ENCODE measurements around the gene SESN2. TPM values are rescaled to one million over a fixed set of nuclear protein-coding genes. Genes with fewer than 3 reads are reported as not detected.
A peak's percentile ranks its signal among the peaks of the same experiment; 100 is the strongest.

Gene SESN2
- total and polyA plus RNA-seq, 10 of the 15 experiments (the other 5 are each of a cell fraction or from before 2014, with no cell fraction given): 1.5 to 40.9 (median 17.8) TPM

GRCh38 chr1:28282426-28283407 lies 23.4 kb downstream of the SESN2 start:
- Histone ChIP-seq H3K79me2 (ENCODE audit: control insufficient read depth, insufficient read depth, low read length) (no peaks in the 10 kb centered on the region), H3K9ac (ENCODE audit: control insufficient read depth, insufficient read depth, low read length) (no peak overlapping the region), H2AFZ (ENCODE audit: control insufficient read depth, low read depth, low read length) (no peak overlapping the region), H3K27ac (ENCODE audit: control insufficient read depth, insufficient read depth) (no peak overlapping the region), H3K4me3 (no peak overlapping the region), H3K9me3 (replicated peaks; ENCODE audit: control insufficient read depth, insufficient read depth, low read length) (no peaks in the 10 kb centered on the region), H3K27me3 (replicated peaks in 1 of 2; ENCODE audit: control insufficient read depth in 2 of 2, insufficient read depth in 2 of 2, low read length in 1 of 2) (no peaks in the 10 kb centered on the region), H3K36me3 (ENCODE audit: control insufficient read depth in 2 of 2, insufficient read depth in 2 of 2, low read length in 1 of 2) (peaks cover 11 to 13% of the 10 kb centered on the region in 2 experiments; a peak in 3 of 4 replicates), H4K20me1 (ENCODE audit: control insufficient read depth, insufficient read depth) (no peaks in the 10 kb centered on the region), H3K4me2 (ENCODE audit: control insufficient read depth, insufficient read depth) (no peak overlapping the region), H3K4me1 (ENCODE audit: control insufficient read depth, insufficient read depth, low read length) (no peaks in the 10 kb centered on the region)
- 82% methylated on average over 14 of the region's 14 CpGs for WGBS (ENCODE audit: insufficient coverage, insufficient replicate concordance, low lambda C conversion rate, missing lambda C conversion rate)
- SMC1A ChIA-PET (ENCODE audit: uncharacterized antibody, unreplicated experiment): no interaction called here
- no TSS peak for BruUV-seq (replicated peaks)
- in situ Hi-C loops (cut with MboI) (no loop called here), intact Hi-C loops (cut with micrococcal nuclease; ENCODE audit: unreplicated experiment) (no loop called here)
- TF ChIP-seq LARP7 (IDR thresholded peaks at IDR 0.05): no peak
- peak; percentile 24; the same call in 1 of the 2 replicates for TF ChIP-seq POLR2A (IDR thresholded peaks at IDR 0.05; ENCODE audit: low read depth, low read length)
- POLR2A ChIA-PET: no interaction called here
- FAIRE-seq (no peak), DNase-seq (ENCODE audit: low read depth, low spot score) (no peak), ATAC-seq (no peak)
- RAD21 ChIA-PET (ENCODE audit: unreplicated experiment): no interaction called here
- CTCF ChIA-PET: no interaction called here

- WGBS (ENCODE audit: insufficient coverage, insufficient replicate concordance, low lambda C conversion rate, missing lambda C conversion rate): 43% methylated on average over 2 of the region's 2 CpGs
Measured at GRCh38 chr1:28286111-28286510, 26.8 kb downstream of the SESN2 start.

More at GRCh38 chr1:28286111-28286510, 26.8 kb downstream of the SESN2 start:
- TF ChIP-seq NR2C1 (IDR thresholded peaks at IDR 0.05): no peak
- no peak for TF ChIP-seq BMI1 (IDR thresholded peaks at IDR 0.05; ENCODE audit: borderline replicate concordance)
- no peak for TF ChIP-seq MEF2A (IDR thresholded peaks at IDR 0.05; ENCODE audit: insufficient read depth, low read depth, low read length)
- H3K27ac ChIP-seq (ENCODE audit: control insufficient read depth, insufficient read depth): no peak overlapping the region
- DNase-seq (ENCODE audit: low read depth, low spot score) (no peak), FAIRE-seq (no peak), ATAC-seq (no peak)
- intact Hi-C loops (cut with micrococcal nuclease; ENCODE audit: unreplicated experiment): no loop called here
- RAD21 ChIA-PET (ENCODE audit: unreplicated experiment): no interaction called here
- H2AFZ ChIP-seq (ENCODE audit: control insufficient read depth, low read depth, low read length): no peak overlapping the region
- POLR2A ChIA-PET: interaction anchor here (1.0 kb wide), 1 partner anchor 10 kb away, joined by 3 read pairs; no protein-coding TSS in a partner anchor
- H3K79me2 ChIP-seq (ENCODE audit: control insufficient read depth, insufficient read depth, low read length): no peaks in the 10 kb centered on the region
- SMC1A ChIA-PET (ENCODE audit: uncharacterized antibody, unreplicated experiment): interaction anchor here (2.0 kb wide), 1 partner anchor 10 kb away, joined by 6 read pairs; no protein-coding TSS in a partner anchor
- BruUV-seq (replicated peaks): no TSS peak
- in situ Hi-C loops (cut with MboI): no loop called here
- H3K4me2 ChIP-seq (ENCODE audit: control insufficient read depth, insufficient read depth): no peak overlapping the region
- no peak overlapping the region for H3K4me3 ChIP-seq
- H3K36me3 ChIP-seq (ENCODE audit: control insufficient read depth in 2 of 2, insufficient read depth in 2 of 2, low read length in 1 of 2): 0 out of 4 replicates have a peak, but pooled peaks cover 2 to 4% of the 10 kb centered on the region in 2 experiments
- H3K4me1 ChIP-seq (ENCODE audit: control insufficient read depth, insufficient read depth, low read length): no peaks in the 10 kb centered on the region
- H3K9me3 ChIP-seq (replicated peaks; ENCODE audit: control insufficient read depth, insufficient read depth, low read length): no peaks in the 10 kb centered on the region
- no peaks in the 10 kb centered on the region for H3K27me3 ChIP-seq (replicated peaks in 1 of 2; ENCODE audit: control insufficient read depth in 2 of 2, insufficient read depth in 2 of 2, low read length in 1 of 2)
- H4K20me1 ChIP-seq (ENCODE audit: control insufficient read depth, insufficient read depth): no peaks in the 10 kb centered on the region
- CTCF ChIA-PET: interaction anchor here (1.2 to 2.1 kb wide), 2 partner anchors 15 to 37 kb away, joined by 5 read pairs; no protein-coding TSS in a partner anchor
- no peak overlapping the region for H3K9ac ChIP-seq (ENCODE audit: control insufficient read depth, insufficient read depth, low read length)

All from GM12878 (cell line).